CD14-positive monocyte (primary cell): ENCODE results near the gene ARL4A. TPM values are rescaled to one million over a fixed set of nuclear protein-coding genes. Genes with fewer than 3 reads are reported as not detected.

ENCODE experiments used
- DNase-seq, 3 donors: peaks; one replicate each; pipeline ENCODE4 v3.0.0-alpha.2; 2011 to 2022
- H2AFZ ChIP-seq: 2 replicates; pipeline ENCODE4 v1.6.0; 2012; ENCODE audit warnings: mild to moderate bottlenecking, low read depth, low read length, inconsistent platforms; ENCODE audit not compliant: insufficient read depth, poor library complexity, severe bottlenecking
- H3K27ac ChIP-seq, 2 donors: 1 replicate in 1 of 2; 2 replicates in 1 of 2; pipeline ENCODE4 v1.5.1; 2012 to 2013; ENCODE audit warnings: low read length in 2 of 2, control low read depth in 1 of 2, inconsistent platforms in 1 of 2, low read depth in 1 of 2, mild to moderate bottlenecking in 1 of 2
- H3K27me3 ChIP-seq, 2 donors: one replicate each; pipeline versions ENCODE4 v1.6.0 to v1.6.1; 2011 to 2013; ENCODE audit warnings: low read length in 2 of 2; ENCODE audit not compliant: control insufficient read depth in 2 of 2, insufficient read depth in 2 of 2
- H3K36me3 ChIP-seq, 2 donors: replicated peaks in 1 of 2; 1 replicate in 1 of 2; 2 replicates in 1 of 2; pipeline versions ENCODE4 v1.5.1 to v1.6.1; 2012 to 2013; ENCODE audit warnings: low read length in 2 of 2, control low read depth in 1 of 2, inconsistent platforms in 1 of 2, mild to moderate bottlenecking in 1 of 2; ENCODE audit not compliant: insufficient read depth in 2 of 2, control insufficient read depth in 1 of 2
- H3K4me1 ChIP-seq, 2 donors: 1 replicate in 1 of 2; 2 replicates in 1 of 2; pipeline versions ENCODE4 v1.5.1 to v1.6.1; 2012 to 2013; ENCODE audit warnings: low read length in 2 of 2, control low read depth in 1 of 2, inconsistent platforms in 1 of 2, mild to moderate bottlenecking in 1 of 2, moderate library complexity in 1 of 2; ENCODE audit not compliant: insufficient read depth in 2 of 2, control insufficient read depth in 1 of 2
- H3K4me2 ChIP-seq: replicated peaks from 2 replicates; pipeline ENCODE3; 2012; ENCODE audit warnings: low read length, moderate library complexity, mild to moderate bottlenecking; ENCODE audit not compliant: poor library complexity, severe bottlenecking; ENCODE audit errors: extremely low read depth
- H3K4me3 ChIP-seq, 3 experiments: fragments of 200-600 bp in 1 of 3; sonication (generic) in 1 of 3; replicated peaks in 1 of 3; 1 replicate in 2 of 3; 2 replicates in 1 of 3; pipeline ENCODE4 v1.5.1; 2011 to 2013; ENCODE audit warnings: low read length in 3 of 3, mild to moderate bottlenecking in 3 of 3, control low read depth in 2 of 3, low read depth in 2 of 3, inconsistent platforms in 1 of 3, moderate library complexity in 1 of 3
- H3K79me2 ChIP-seq: 2 replicates; pipeline ENCODE4 v1.6.0; 2012; ENCODE audit warnings: mild to moderate bottlenecking, control low read depth, inconsistent platforms, low read length, moderate library complexity; ENCODE audit not compliant: insufficient read depth
- H3K9ac ChIP-seq: 2 replicates; pipeline ENCODE4 v1.6.0; 2017; ENCODE audit warnings: low read length, mild to moderate bottlenecking; ENCODE audit not compliant: insufficient read depth, poor library complexity, severe bottlenecking
- H3K9me3 ChIP-seq, 2 donors: replicated peaks in 1 of 2; 1 replicate in 1 of 2; 2 replicates in 1 of 2; pipeline versions ENCODE4 v1.5.1 to v1.6.1; 2012 to 2013; ENCODE audit warnings: low read length in 2 of 2, control low read depth in 1 of 2; ENCODE audit not compliant: control insufficient read depth in 1 of 2, insufficient read depth in 1 of 2
- H4K20me1 ChIP-seq: 2 replicates; pipeline ENCODE4 v1.6.0; 2012; ENCODE audit warnings: mild to moderate bottlenecking, low read length, control low read depth, moderate library complexity; ENCODE audit not compliant: insufficient read depth
- H3K27ac Mint-ChIP-seq, 7 donors: one replicate each; pipeline ENCODE4 v1.8.0; 2020; ENCODE audit warnings: mild to moderate bottlenecking in 7 of 7, mixed read lengths in 7 of 7, moderate library complexity in 6 of 7, inconsistent platforms in 2 of 7
- H3K27me3 Mint-ChIP-seq, 3 donors: one replicate each; pipeline ENCODE4 v1.8.0; 2021 to 2022; ENCODE audit warnings: low read depth in 3 of 3, mild to moderate bottlenecking in 3 of 3, mixed read lengths in 3 of 3, moderate library complexity in 3 of 3, inconsistent platforms in 1 of 3
- H3K36me3 Mint-ChIP-seq, 2 donors: one replicate each; pipeline ENCODE4 v1.8.0; 2020; ENCODE audit warnings: mixed read lengths in 2 of 2, inconsistent platforms in 1 of 2, mild to moderate bottlenecking in 1 of 2
- H3K4me1 Mint-ChIP-seq: one replicate; pipeline ENCODE4 v1.8.0; 2020; ENCODE audit warnings: mild to moderate bottlenecking, mixed read lengths
- H3K4me3 Mint-ChIP-seq, 2 donors: one replicate each; pipeline ENCODE4 v1.8.0; 2020; ENCODE audit warnings: mild to moderate bottlenecking in 2 of 2, mixed read lengths in 2 of 2, moderate library complexity in 1 of 2
- H3K9me3 Mint-ChIP-seq, 7 donors: one replicate each; pipeline ENCODE4 v1.8.0; 2020 to 2022; ENCODE audit warnings: mixed read lengths in 7 of 7, mild to moderate bottlenecking in 6 of 7, moderate library complexity in 6 of 7, inconsistent platforms in 2 of 7
- WGBS: methylation state at CpG from one replicate; pipeline ENCODE4 v1.1.5; 2013; ENCODE audit warnings: missing lambda C conversion rate; ENCODE audit not compliant: insufficient coverage; 5-methylcytosine and 5-hydroxymethylcytosine counted together
- intact Hi-C, 2 donors: fragments of 100-400 bp; cut with micrococcal nuclease; formaldehyde crosslinking; loops; one replicate each; pipeline versions ENCODE4 v1.15.0 to v1.15.1; 2023
- polyA plus RNA-seq, 3 donors: library from polyadenylated mRNA; depleted of rRNA in 1 of 3; unstranded in 2 of 3; stranded (reverse) in 1 of 3; fragments of 300-500 nt in 2 of 3; fragments of >200 nt in 1 of 3; fragmentation: Illumina TruSeq in 2 of 3; gene quantifications; 1 replicate in 2 of 3; 2 replicates in 1 of 3; pipeline ENCODE4 v1.2.3, GENCODE V29; 2012 to 2021
- TF ChIP-seq, protein P1 (sequence below): fragments of 200-600 bp; IDR thresholded peaks from one replicate; pipeline ENCODE4 v1.8.0; 2022; ENCODE audit warnings: antibody characterized with exemption, mild to moderate bottlenecking

The ARL4A gene
- polyA plus RNA-seq, 3 donors = 60.3 to 125 (median 69.3) TPM

DNA sequence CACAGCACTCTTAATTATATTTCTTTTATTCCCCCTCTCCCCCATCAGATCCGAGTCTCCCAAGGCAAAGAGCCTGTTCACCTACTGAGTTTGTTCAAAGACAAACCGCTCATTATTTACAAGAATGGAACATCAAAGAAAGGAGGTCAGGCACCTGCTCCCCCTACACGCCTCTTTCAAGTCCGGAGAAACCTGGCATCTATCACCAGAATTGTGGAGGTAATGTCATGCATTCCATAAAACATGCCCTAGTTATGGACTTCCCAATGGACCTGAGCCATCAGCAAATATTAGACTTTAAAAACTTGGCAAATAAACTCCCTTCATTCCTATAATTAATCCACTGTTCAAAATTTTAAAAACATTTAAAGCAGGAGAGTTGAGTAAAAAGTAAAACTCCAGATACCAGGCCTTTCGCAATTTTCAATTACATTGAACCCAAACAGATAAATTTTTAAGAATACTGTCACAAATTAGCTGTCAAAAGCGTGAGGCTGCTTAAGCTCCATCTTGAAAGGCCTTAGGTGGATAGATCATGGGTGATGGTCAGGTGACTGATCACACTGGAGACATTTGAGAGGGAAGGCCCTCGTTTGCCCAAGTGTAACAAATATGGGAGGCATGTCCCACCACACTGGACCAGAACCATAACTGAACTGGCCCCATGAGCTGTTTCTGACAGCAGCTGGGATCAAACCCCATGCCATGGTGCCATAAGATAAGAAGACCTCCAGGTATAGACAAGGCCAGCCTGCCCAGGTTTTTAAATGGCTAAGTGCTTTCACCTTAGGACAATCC is 46.9 kb upstream of the ARL4A start:
- WGBS = 93% methylated on average over 2 of the region's 7 CpGs

DNA sequence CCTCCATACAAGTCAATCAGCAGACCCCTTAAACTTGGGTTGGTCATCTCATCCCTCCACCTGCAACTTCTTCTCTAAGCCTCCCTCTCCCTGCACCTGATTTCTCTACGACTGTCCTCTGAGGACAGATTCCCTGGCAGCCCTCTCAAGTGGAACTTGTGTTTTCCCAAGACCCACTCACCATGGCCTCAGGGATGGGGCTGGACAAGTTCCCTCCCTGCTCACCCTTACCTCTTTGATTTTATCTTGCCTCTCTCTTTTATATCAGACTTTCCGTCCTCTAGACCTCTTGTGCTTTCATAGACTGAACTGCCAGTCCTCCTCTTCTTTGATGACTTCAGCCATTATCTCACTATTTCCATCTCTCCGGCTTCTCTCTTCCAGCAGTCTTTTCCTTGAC is 46.2 kb upstream of the ARL4A start:
- WGBS = 89% methylated on average over 3 of the region's 3 CpGs
- H3K27ac ChIP-seq = no peak overlapping the region
- TF ChIP-seq, protein P1, sequence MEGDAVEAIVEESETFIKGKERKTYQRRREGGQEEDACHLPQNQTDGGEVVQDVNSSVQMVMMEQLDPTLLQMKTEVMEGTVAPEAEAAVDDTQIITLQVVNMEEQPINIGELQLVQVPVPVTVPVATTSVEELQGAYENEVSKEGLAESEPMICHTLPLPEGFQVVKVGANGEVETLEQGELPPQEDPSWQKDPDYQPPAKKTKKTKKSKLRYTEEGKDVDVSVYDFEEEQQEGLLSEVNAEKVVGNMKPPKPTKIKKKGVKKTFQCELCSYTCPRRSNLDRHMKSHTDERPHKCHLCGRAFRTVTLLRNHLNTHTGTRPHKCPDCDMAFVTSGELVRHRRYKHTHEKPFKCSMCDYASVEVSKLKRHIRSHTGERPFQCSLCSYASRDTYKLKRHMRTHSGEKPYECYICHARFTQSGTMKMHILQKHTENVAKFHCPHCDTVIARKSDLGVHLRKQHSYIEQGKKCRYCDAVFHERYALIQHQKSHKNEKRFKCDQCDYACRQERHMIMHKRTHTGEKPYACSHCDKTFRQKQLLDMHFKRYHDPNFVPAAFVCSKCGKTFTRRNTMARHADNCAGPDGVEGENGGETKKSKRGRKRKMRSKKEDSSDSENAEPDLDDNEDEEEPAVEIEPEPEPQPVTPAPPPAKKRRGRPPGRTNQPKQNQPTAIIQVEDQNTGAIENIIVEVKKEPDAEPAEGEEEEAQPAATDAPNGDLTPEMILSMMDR = no peak
- H3K9ac ChIP-seq = no peak overlapping the region
- H3K79me2 ChIP-seq = no peaks in the 10 kb centered on the region
- peak overlapping the region; percentile 20 for H2AFZ ChIP-seq
- H3K4me3 Mint-ChIP-seq = no peak overlapping the region
- no peaks in the 10 kb centered on the region for H3K36me3 ChIP-seq
- no peaks in the 10 kb centered on the region for H4K20me1 ChIP-seq
- H3K9me3 Mint-ChIP-seq = no peaks in the 10 kb centered on the region
- H3K4me2 ChIP-seq = no peak overlapping the region
- no peak for DNase-seq
- no peaks in the 10 kb centered on the region for H3K9me3 ChIP-seq
- intact Hi-C loops = loop anchor here in 1 of 2 donors (10.0 kb wide), 1 partner anchor 74 kb away; no protein-coding TSS in a partner anchor
- no peaks in the 10 kb centered on the region for H3K27me3 ChIP-seq
- no peak overlapping the region for H3K4me3 ChIP-seq
- H3K36me3 Mint-ChIP-seq = no peaks in the 10 kb centered on the region
- peaks cover 14% of the 10 kb centered on the region for H3K4me1 Mint-ChIP-seq
- no peak overlapping the region for H3K27ac Mint-ChIP-seq
- peaks cover 13 to 27% of the 10 kb centered on the region in 2 donors for H3K4me1 ChIP-seq
- no peaks in the 10 kb centered on the region for H3K27me3 Mint-ChIP-seq

More for the DNA sequence above, 46.9 kb upstream of the ARL4A start:
- H3K4me3 Mint-ChIP-seq = no peak overlapping the region
- Histone ChIP-seq H2AFZ (no peak overlapping the region), H3K4me1 (peaks cover 13 to 34% of the 10 kb centered on the region in 2 donors), H3K27me3 (no peaks in the 10 kb centered on the region), H3K4me2 (no peak overlapping the region), H3K79me2 (no peaks in the 10 kb centered on the region), H3K9ac (no peak overlapping the region), H3K4me3 (no peak overlapping the region), H3K27ac (no peak overlapping the region), H3K36me3 (no peaks in the 10 kb centered on the region), H4K20me1 (no peaks in the 10 kb centered on the region), H3K9me3 (no peaks in the 10 kb centered on the region)
- TF ChIP-seq, protein P1 = no peak
- peaks cover 21% of the 10 kb centered on the region for H3K4me1 Mint-ChIP-seq
- no peaks in the 10 kb centered on the region for H3K27me3 Mint-ChIP-seq
- no peaks in the 10 kb centered on the region for H3K9me3 Mint-ChIP-seq
- H3K27ac Mint-ChIP-seq = no peak overlapping the region
- no peak for DNase-seq
- no peaks in the 10 kb centered on the region for H3K36me3 Mint-ChIP-seq
- intact Hi-C loops = loop anchor here in 1 of 2 donors (10.0 kb wide), 1 partner anchor 74 kb away; no protein-coding TSS in a partner anchor
